ENCODE data around the gene KIT. TPM values are rescaled to one million over a fixed set of nuclear protein-coding genes. Genes with fewer than 3 reads are reported as not detected.

Gene KIT
- total and polyA plus RNA-seq, 3 experiments from 2014 or later, result 0.20 to 0.98 (median 0.39) TPM

GRCh38 chr4:54712206-54712605 is 54.4 kb downstream of the KIT start:
- ChIA-PET POLR2A (no interaction called here), CTCF (no interaction called here)
- Mint-ChIP-seq H3K4me3 (peak overlapping the region in 1 of 7 donors; percentile 16), H3K27ac (peak overlapping the region in 2 of 8 donors; percentile 51 to 75), H3K9me3 (no peaks in the 10 kb centered on the region), H3K27me3 (no peaks in the 10 kb centered on the region), H3K4me1 (peaks cover 4 to 26% (median 26%) of the 10 kb centered on the region in 3 donors), H3K36me3 (no peaks in the 10 kb centered on the region)
- H3K36me3 ChIP-seq (ENCODE audit: insufficient read depth, low read length), result no peaks in the 10 kb centered on the region
- no peak for DNase-seq
- H3K9me3 ChIP-seq (ENCODE audit: low read length), result no peaks in the 10 kb centered on the region
- H3K27me3 ChIP-seq (ENCODE audit: insufficient read depth, low read length, poor library complexity, severe bottlenecking), result no peaks in the 10 kb centered on the region
- H3K27ac ChIP-seq (ENCODE audit: low read depth, low read length), result no peak overlapping the region
- H3K4me1 ChIP-seq (ENCODE audit: insufficient read depth, low read length), result no peaks in the 10 kb centered on the region
- H3K4me3 ChIP-seq (ENCODE audit: low read length), result no peak overlapping the region

- no peak overlapping the region for H3K4me3 ChIP-seq (ENCODE audit: low read length)
- ChIA-PET POLR2A (no interaction called here), CTCF (no interaction called here)
- Mint-ChIP-seq H3K9me3 (no peaks in the 10 kb centered on the region), H3K27me3 (no peaks in the 10 kb centered on the region), H3K27ac (no peak overlapping the region), H3K4me1 (peaks cover 2 to 10% (median 10%) of the 10 kb centered on the region in 3 donors), H3K36me3 (no peaks in the 10 kb centered on the region), H3K4me3 (no peak overlapping the region)
- no peaks in the 10 kb centered on the region for H3K9me3 ChIP-seq (ENCODE audit: low read length)
- H3K4me1 ChIP-seq (ENCODE audit: insufficient read depth, low read length), result no peaks in the 10 kb centered on the region
- DNase-seq, result no peak
- no peak overlapping the region for H3K27ac ChIP-seq (ENCODE audit: low read depth, low read length)
- no peaks in the 10 kb centered on the region for H3K36me3 ChIP-seq (ENCODE audit: insufficient read depth, low read length)
- H3K27me3 ChIP-seq (ENCODE audit: insufficient read depth, low read length, poor library complexity, severe bottlenecking), result no peaks in the 10 kb centered on the region
Measured at GRCh38 chr4:54714631-54715030, 56.9 kb downstream of the KIT start.

- no peaks in the 10 kb centered on the region for H3K4me1 ChIP-seq (ENCODE audit: insufficient read depth, low read length)
- Mint-ChIP-seq H3K36me3 (peaks cover 0 to 3% (median 0%) of the 10 kb centered on the region in 3 donors), H3K27me3 (no peaks in the 10 kb centered on the region), H3K9me3 (no peaks in the 10 kb centered on the region), H3K4me3 (no peak overlapping the region), H3K4me1 (peaks cover 0 to 4% (median 1%) of the 10 kb centered on the region in 3 donors), H3K27ac (no peak overlapping the region)
- H3K9me3 ChIP-seq (ENCODE audit: low read length), result no peaks in the 10 kb centered on the region
- DNase-seq, result no peak
- H3K27me3 ChIP-seq (ENCODE audit: insufficient read depth, low read length, poor library complexity, severe bottlenecking), result no peaks in the 10 kb centered on the region
- H3K27ac ChIP-seq (ENCODE audit: low read depth, low read length), result no peak overlapping the region
- CTCF ChIA-PET, result no interaction called here
- no peaks in the 10 kb centered on the region for H3K36me3 ChIP-seq (ENCODE audit: insufficient read depth, low read length)
- POLR2A ChIA-PET, result no interaction called here
- H3K4me3 ChIP-seq (ENCODE audit: low read length), result no peak overlapping the region
Measured at GRCh38 chr4:54716478-54717065, 58.8 kb downstream of the KIT start.

GRCh38 chr4:54717694-54718093 is 59.9 kb downstream of the KIT start:
- H3K27ac ChIP-seq (ENCODE audit: low read depth, low read length), result no peak overlapping the region
- Mint-ChIP-seq H3K9me3 (no peaks in the 10 kb centered on the region), H3K27ac (no peak overlapping the region), H3K27me3 (no peaks in the 10 kb centered on the region), H3K4me1 (no peaks in the 10 kb centered on the region), H3K4me3 (no peak overlapping the region), H3K36me3 (peaks cover 0 to 3% (median 0%) of the 10 kb centered on the region in 3 donors)
- ChIA-PET CTCF (no interaction called here), POLR2A (no interaction called here)
- no peak for DNase-seq
- no peak overlapping the region for H3K4me3 ChIP-seq (ENCODE audit: low read length)
- no peaks in the 10 kb centered on the region for H3K27me3 ChIP-seq (ENCODE audit: insufficient read depth, low read length, poor library complexity, severe bottlenecking)
- H3K36me3 ChIP-seq (ENCODE audit: insufficient read depth, low read length), result no peaks in the 10 kb centered on the region
- H3K4me1 ChIP-seq (ENCODE audit: insufficient read depth, low read length), result no peaks in the 10 kb centered on the region
- no peaks in the 10 kb centered on the region for H3K9me3 ChIP-seq (ENCODE audit: low read length)

- Histone ChIP-seq H3K4me1 (ENCODE audit: insufficient read depth, low read length) (no peaks in the 10 kb centered on the region), H3K27me3 (ENCODE audit: insufficient read depth, low read length, poor library complexity, severe bottlenecking) (no peaks in the 10 kb centered on the region), H3K27ac (ENCODE audit: low read depth, low read length) (no peak overlapping the region), H3K36me3 (ENCODE audit: insufficient read depth, low read length) (no peaks in the 10 kb centered on the region), H3K9me3 (ENCODE audit: low read length) (no peaks in the 10 kb centered on the region), H3K4me3 (ENCODE audit: low read length) (no peak overlapping the region)
- H3K4me1 Mint-ChIP-seq, result no peaks in the 10 kb centered on the region
- no peaks in the 10 kb centered on the region for H3K9me3 Mint-ChIP-seq
- H3K4me3 Mint-ChIP-seq, result no peak overlapping the region
- no peaks in the 10 kb centered on the region for H3K27me3 Mint-ChIP-seq
- no peak overlapping the region for H3K27ac Mint-ChIP-seq
- H3K36me3 Mint-ChIP-seq, result peaks cover 0 to 3% (median 0%) of the 10 kb centered on the region in 3 donors
- DNase-seq, result no peak
- CTCF ChIA-PET, result no interaction called here
- POLR2A ChIA-PET, result no interaction called here
Measured at GRCh38 chr4:54719378-54719777, 61.6 kb downstream of the KIT start.

- no peak overlapping the region for H3K4me3 ChIP-seq (ENCODE audit: low read length)
- no peak for DNase-seq
- ChIA-PET CTCF (no interaction called here), POLR2A (no interaction called here)
- H3K27ac ChIP-seq (ENCODE audit: low read depth, low read length), result no peak overlapping the region
- Mint-ChIP-seq H3K4me1 (no peaks in the 10 kb centered on the region), H3K27ac (no peak overlapping the region), H3K36me3 (peaks cover 0 to 3% (median 0%) of the 10 kb centered on the region in 3 donors), H3K27me3 (no peaks in the 10 kb centered on the region), H3K4me3 (no peak overlapping the region), H3K9me3 (no peaks in the 10 kb centered on the region)
- no peaks in the 10 kb centered on the region for H3K9me3 ChIP-seq (ENCODE audit: low read length)
- H3K27me3 ChIP-seq (ENCODE audit: insufficient read depth, low read length, poor library complexity, severe bottlenecking), result no peaks in the 10 kb centered on the region
- H3K4me1 ChIP-seq (ENCODE audit: insufficient read depth, low read length), result no peaks in the 10 kb centered on the region
- no peaks in the 10 kb centered on the region for H3K36me3 ChIP-seq (ENCODE audit: insufficient read depth, low read length)
Measured at GRCh38 chr4:54723220-54723619, 65.5 kb downstream of the KIT start.

GRCh38 chr4:54723820-54724219 is 66.1 kb downstream of the KIT start:
- no peaks in the 10 kb centered on the region for H3K9me3 ChIP-seq (ENCODE audit: low read length)
- no peaks in the 10 kb centered on the region for H3K4me1 ChIP-seq (ENCODE audit: insufficient read depth, low read length)
- Mint-ChIP-seq H3K27ac (no peak overlapping the region), H3K4me3 (no peak overlapping the region), H3K36me3 (peaks cover 0 to 3% (median 0%) of the 10 kb centered on the region in 3 donors), H3K27me3 (no peaks in the 10 kb centered on the region), H3K4me1 (no peaks in the 10 kb centered on the region), H3K9me3 (no peaks in the 10 kb centered on the region)
- H3K36me3 ChIP-seq (ENCODE audit: insufficient read depth, low read length), result no peaks in the 10 kb centered on the region
- no peak overlapping the region for H3K27ac ChIP-seq (ENCODE audit: low read depth, low read length)
- no peaks in the 10 kb centered on the region for H3K27me3 ChIP-seq (ENCODE audit: insufficient read depth, low read length, poor library complexity, severe bottlenecking)
- POLR2A ChIA-PET, result no interaction called here
- DNase-seq, result no peak
- CTCF ChIA-PET, result no interaction called here
- H3K4me3 ChIP-seq (ENCODE audit: low read length), result no peak overlapping the region

GRCh38 chr4:54726907-54727306 is 69.2 kb downstream of the KIT start:
- Mint-ChIP-seq H3K36me3 (peaks cover 0 to 10% (median 0%) of the 10 kb centered on the region in 3 donors), H3K4me3 (no peak overlapping the region), H3K4me1 (no peaks in the 10 kb centered on the region), H3K27me3 (no peaks in the 10 kb centered on the region), H3K27ac (no peak overlapping the region), H3K9me3 (no peaks in the 10 kb centered on the region)
- H3K27me3 ChIP-seq (ENCODE audit: insufficient read depth, low read length, poor library complexity, severe bottlenecking), result no peaks in the 10 kb centered on the region
- ChIA-PET POLR2A (no interaction called here), CTCF (no interaction called here)
- no peak for DNase-seq
- no peaks in the 10 kb centered on the region for H3K9me3 ChIP-seq (ENCODE audit: low read length)
- no peak overlapping the region for H3K27ac ChIP-seq (ENCODE audit: low read depth, low read length)
- H3K36me3 ChIP-seq (ENCODE audit: insufficient read depth, low read length), result no peaks in the 10 kb centered on the region
- H3K4me1 ChIP-seq (ENCODE audit: insufficient read depth, low read length), result no peaks in the 10 kb centered on the region
- H3K4me3 ChIP-seq (ENCODE audit: low read length), result no peak overlapping the region

GRCh38 chr4:54727346-54727745 is 69.6 kb downstream of the KIT start:
- Histone ChIP-seq H3K4me3 (ENCODE audit: low read length) (no peak overlapping the region), H3K36me3 (ENCODE audit: insufficient read depth, low read length) (no peaks in the 10 kb centered on the region), H3K4me1 (ENCODE audit: insufficient read depth, low read length) (no peaks in the 10 kb centered on the region), H3K27ac (ENCODE audit: low read depth, low read length) (no peak overlapping the region), H3K27me3 (ENCODE audit: insufficient read depth, low read length, poor library complexity, severe bottlenecking) (no peaks in the 10 kb centered on the region), H3K9me3 (ENCODE audit: low read length) (no peaks in the 10 kb centered on the region)
- no peak for DNase-seq
- no peak overlapping the region for H3K4me3 Mint-ChIP-seq
- ChIA-PET CTCF (no interaction called here), POLR2A (no interaction called here)
- H3K4me1 Mint-ChIP-seq, result no peaks in the 10 kb centered on the region
- H3K27ac Mint-ChIP-seq, result no peak overlapping the region
- H3K27me3 Mint-ChIP-seq, result no peaks in the 10 kb centered on the region
- H3K36me3 Mint-ChIP-seq, result peaks cover 0 to 13% (median 0%) of the 10 kb centered on the region in 3 donors
- no peaks in the 10 kb centered on the region for H3K9me3 Mint-ChIP-seq
